Ishikawa (cell line): ENCODE results near the gene STARD3.
A peak's percentile ranks its signal among the peaks of the same experiment; 100 is the strongest.

ENCODE experiments used
- CEBPB ChIP-seq: IDR thresholded peaks from 2 replicates; pipeline ENCODE4 v1.6.1; 2012
- CREB1 ChIP-seq: IDR thresholded peaks from 2 replicates; pipeline ENCODE4 v1.6.1; 2012; ENCODE audit warnings: low read depth
- EGR1 ChIP-seq: IDR thresholded peaks from 2 replicates; pipeline ENCODE4 v1.6.1; 2012
- EP300 ChIP-seq: IDR thresholded peaks from 2 replicates; pipeline ENCODE4 v1.6.1; 2012; ENCODE audit warnings: borderline replicate concordance
- FOXM1 ChIP-seq: IDR thresholded peaks from 2 replicates; pipeline ENCODE4 v1.6.1; 2012; ENCODE audit warnings: low read depth, borderline replicate concordance
- NFIC ChIP-seq: IDR thresholded peaks from 2 replicates; pipeline ENCODE4 v1.6.1; 2012
- RAD21 ChIP-seq: IDR thresholded peaks from 2 replicates; pipeline ENCODE4 v1.6.1; 2012; ENCODE audit warnings: low read depth
- TAF1 ChIP-seq: IDR thresholded peaks from 2 replicates; pipeline ENCODE4 v1.6.1; 2012; ENCODE audit warnings: low read depth, mild to moderate bottlenecking
- TCF12 ChIP-seq: IDR thresholded peaks from 2 replicates; pipeline ENCODE4 v1.6.1; 2012; ENCODE audit warnings: low read depth
- TEAD4 ChIP-seq: IDR thresholded peaks from 2 replicates; pipeline ENCODE4 v1.6.1; 2012
- YY1 ChIP-seq: IDR thresholded peaks from 2 replicates; pipeline ENCODE4 v1.6.1; 2012; ENCODE audit warnings: low read depth
- ZBTB7A ChIP-seq: IDR thresholded peaks from 2 replicates; pipeline ENCODE4 v1.6.1; 2012; ENCODE audit warnings: low read depth
- TF ChIP-seq, protein P1 (sequence below): IDR thresholded peaks from 2 replicates; pipeline ENCODE4 v1.6.1; 2012
- TF ChIP-seq, protein P2 (sequence below): IDR thresholded peaks from 2 replicates; pipeline ENCODE4 v1.6.1; 2012
- TF ChIP-seq, protein P3 (sequence below): IDR thresholded peaks from 2 replicates; pipeline ENCODE4 v1.6.1; 2012; ENCODE audit warnings: low read depth, mild to moderate bottlenecking

The STARD3 gene

GRCh38 chr17:39611401-39612112 lies 25.4 kb upstream of the STARD3 start:
- TF ChIP-seq EGR1, result no peak
- TF ChIP-seq YY1, result peak; percentile 85

DNA sequence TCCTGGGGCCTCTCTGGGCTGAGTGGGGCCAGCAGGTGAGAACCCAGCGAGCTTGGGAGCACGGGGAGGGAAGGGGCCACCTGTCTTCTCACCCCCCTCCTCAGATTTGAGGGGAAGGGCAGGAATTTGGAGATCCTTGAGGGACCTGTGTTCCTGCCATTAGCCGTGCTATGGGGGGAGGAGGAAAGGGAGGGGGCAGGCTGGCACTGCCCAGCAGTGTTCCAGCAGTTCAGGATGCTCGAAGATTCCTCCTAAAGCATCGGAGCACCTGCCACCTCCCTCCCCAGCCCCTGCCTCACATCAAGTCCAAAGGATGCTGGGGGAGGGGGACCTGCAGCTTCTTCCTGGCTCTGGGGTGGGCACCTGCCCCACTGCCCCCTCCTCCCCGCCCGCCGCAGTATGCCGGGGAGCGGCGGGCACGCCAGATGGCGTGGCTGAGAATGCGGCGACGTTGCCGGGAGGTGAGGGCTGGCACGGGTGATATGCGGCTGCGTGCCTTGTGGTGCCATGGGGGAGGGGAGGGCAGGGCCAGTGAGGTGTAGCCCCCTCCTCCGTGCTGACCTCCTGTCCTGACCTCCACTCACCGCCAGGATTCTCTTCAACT lies 24.6 kb upstream of the STARD3 start:
- TF ChIP-seq, protein P1, sequence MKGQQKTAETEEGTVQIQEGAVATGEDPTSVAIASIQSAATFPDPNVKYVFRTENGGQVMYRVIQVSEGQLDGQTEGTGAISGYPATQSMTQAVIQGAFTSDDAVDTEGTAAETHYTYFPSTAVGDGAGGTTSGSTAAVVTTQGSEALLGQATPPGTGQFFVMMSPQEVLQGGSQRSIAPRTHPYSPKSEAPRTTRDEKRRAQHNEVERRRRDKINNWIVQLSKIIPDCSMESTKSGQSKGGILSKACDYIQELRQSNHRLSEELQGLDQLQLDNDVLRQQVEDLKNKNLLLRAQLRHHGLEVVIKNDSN, result no peak
- no peak for TF ChIP-seq EP300
- TF ChIP-seq, protein P2, sequence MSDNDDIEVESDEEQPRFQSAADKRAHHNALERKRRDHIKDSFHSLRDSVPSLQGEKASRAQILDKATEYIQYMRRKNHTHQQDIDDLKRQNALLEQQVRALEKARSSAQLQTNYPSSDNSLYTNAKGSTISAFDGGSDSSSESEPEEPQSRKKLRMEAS, result no peak
- no peak for TF ChIP-seq CREB1
- no peak for TF ChIP-seq FOXM1
- no peak for TF ChIP-seq ZBTB7A
- TF ChIP-seq NFIC, result no peak
- TF ChIP-seq, protein P3, sequence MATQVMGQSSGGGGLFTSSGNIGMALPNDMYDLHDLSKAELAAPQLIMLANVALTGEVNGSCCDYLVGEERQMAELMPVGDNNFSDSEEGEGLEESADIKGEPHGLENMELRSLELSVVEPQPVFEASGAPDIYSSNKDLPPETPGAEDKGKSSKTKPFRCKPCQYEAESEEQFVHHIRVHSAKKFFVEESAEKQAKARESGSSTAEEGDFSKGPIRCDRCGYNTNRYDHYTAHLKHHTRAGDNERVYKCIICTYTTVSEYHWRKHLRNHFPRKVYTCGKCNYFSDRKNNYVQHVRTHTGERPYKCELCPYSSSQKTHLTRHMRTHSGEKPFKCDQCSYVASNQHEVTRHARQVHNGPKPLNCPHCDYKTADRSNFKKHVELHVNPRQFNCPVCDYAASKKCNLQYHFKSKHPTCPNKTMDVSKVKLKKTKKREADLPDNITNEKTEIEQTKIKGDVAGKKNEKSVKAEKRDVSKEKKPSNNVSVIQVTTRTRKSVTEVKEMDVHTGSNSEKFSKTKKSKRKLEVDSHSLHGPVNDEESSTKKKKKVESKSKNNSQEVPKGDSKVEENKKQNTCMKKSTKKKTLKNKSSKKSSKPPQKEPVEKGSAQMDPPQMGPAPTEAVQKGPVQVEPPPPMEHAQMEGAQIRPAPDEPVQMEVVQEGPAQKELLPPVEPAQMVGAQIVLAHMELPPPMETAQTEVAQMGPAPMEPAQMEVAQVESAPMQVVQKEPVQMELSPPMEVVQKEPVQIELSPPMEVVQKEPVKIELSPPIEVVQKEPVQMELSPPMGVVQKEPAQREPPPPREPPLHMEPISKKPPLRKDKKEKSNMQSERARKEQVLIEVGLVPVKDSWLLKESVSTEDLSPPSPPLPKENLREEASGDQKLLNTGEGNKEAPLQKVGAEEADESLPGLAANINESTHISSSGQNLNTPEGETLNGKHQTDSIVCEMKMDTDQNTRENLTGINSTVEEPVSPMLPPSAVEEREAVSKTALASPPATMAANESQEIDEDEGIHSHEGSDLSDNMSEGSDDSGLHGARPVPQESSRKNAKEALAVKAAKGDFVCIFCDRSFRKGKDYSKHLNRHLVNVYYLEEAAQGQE, result no peak
- no peak for TF ChIP-seq CEBPB
- no peak for TF ChIP-seq TEAD4
- no peak for TF ChIP-seq TAF1
- no peak for TF ChIP-seq EGR1

DNA sequence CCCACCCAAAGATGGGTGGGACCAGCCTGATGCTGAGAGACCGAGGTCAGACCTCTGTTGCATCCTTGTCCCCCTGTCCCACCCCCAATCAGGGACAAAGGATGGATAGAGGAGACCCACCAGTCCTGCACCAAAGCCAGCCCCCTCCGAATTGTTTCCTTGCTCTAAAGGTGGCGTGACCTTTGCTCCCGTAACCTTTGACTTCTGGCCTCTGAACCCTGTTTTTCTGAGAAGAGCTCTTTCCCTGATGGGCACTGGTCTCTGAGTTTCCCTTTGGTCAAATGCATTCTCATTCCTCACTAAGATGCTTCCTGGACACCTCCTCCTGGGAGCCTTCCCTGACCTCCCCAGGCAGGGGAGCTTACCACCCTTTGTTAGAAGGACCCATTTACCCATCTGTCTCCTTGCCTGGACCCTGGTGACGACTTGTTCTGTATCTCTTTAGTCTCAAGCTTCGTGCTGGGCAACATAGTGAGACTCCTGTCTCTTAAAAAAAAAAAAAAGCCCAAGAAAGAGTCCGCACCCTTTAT lies 23.9 kb upstream of the STARD3 start:
- no peak for TF ChIP-seq TAF1
- TF ChIP-seq ZBTB7A, result no peak
- TF ChIP-seq, protein P3, result no peak
- no peak for TF ChIP-seq RAD21
- TF ChIP-seq TCF12, result no peak
- no peak for TF ChIP-seq EGR1
- no peak for TF ChIP-seq CEBPB
- no peak for TF ChIP-seq FOXM1
- TF ChIP-seq NFIC, result no peak
- TF ChIP-seq, protein P1, result no peak
- TF ChIP-seq, protein P2, result no peak
- TF ChIP-seq YY1, result no peak

DNA sequence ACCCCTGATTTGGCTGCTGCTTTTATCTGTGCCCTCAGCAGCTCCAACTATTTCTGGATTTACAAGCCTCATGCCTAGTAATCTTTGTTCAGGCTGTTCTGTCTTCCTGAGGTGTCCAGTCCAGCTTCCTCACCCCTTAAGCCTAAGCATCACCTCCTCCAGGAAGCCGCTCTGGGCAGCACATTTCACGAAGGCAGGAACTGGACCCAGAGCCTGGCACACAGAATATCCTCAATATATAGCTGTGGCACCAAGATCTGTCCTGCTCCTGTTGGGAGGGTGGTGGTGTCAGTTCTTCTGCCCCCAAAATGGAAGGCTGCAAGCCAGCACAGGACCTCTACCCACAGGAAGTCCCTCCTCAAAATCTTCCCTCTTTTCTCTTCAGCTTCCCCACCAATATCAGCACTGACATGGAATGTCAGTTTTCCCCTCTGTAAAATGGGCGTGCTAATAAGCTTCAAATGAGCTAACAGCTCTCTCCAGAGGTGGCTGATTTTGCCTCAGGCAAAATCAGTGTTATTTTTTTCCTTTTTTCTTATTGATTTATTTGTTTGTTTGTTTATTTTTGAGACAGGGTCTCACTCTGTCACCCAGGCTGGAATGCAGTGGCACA lies 22.3 kb upstream of the STARD3 start:
- TF ChIP-seq, protein P1, result no peak
- TF ChIP-seq RAD21 (no peak), TAF1 (no peak), TEAD4 (no peak), TCF12 (no peak), CREB1 (no peak), EGR1 (no peak), YY1 (no peak), FOXM1 (no peak), CEBPB (no peak), NFIC (no peak), ZBTB7A (no peak), EP300 (no peak)
- TF ChIP-seq, protein P3, result no peak
- TF ChIP-seq, protein P2, result no peak
